Keratinocyte (primary cell): Measurements from ENCODE around the gene CHST13. TPM values are rescaled to one million over a fixed set of nuclear protein-coding genes. Genes with fewer than 3 reads are reported as not detected.

Experiments used
- DNase-seq: peaks from one replicate; pipeline ENCODE4 v3.0.0-alpha.2; 2011; ENCODE audit warnings: low read depth, missing footprints, low spot score
- FAIRE-seq: peaks from 2 replicates; lab custom pipeline; 2011; peaks lifted over from hg19 to GRCh38; lab: Jason Lieb, UNC
- H2AFZ ChIP-seq: 2 replicates; pipeline ENCODE4 v1.6.0; 2012; ENCODE audit warnings: low read length, control low read depth, inconsistent platforms; ENCODE audit not compliant: control insufficient read depth
- H3K27ac ChIP-seq: 2 replicates; pipeline ENCODE4 v1.5.1; 2011; ENCODE audit warnings: low read length; ENCODE audit not compliant: control insufficient read depth, insufficient read depth
- H3K27me3 ChIP-seq: 3 replicates; pipeline ENCODE4 v1.6.0; 2011; ENCODE audit warnings: low read length; ENCODE audit not compliant: control insufficient read depth, insufficient read depth; ENCODE audit errors: extremely low read depth
- H3K36me3 ChIP-seq, 2 experiments: 2 replicates in 1 of 2; 3 replicates in 1 of 2; pipeline ENCODE4 v1.5.1; 2011; ENCODE audit warnings: low read length in 2 of 2, mild to moderate bottlenecking in 1 of 2; ENCODE audit not compliant: control insufficient read depth in 2 of 2, insufficient read depth in 2 of 2; ENCODE audit errors: extremely low read depth in 1 of 2
- H3K4me1 ChIP-seq: 3 replicates; pipeline ENCODE4 v1.5.1; 2011; ENCODE audit warnings: low read length; ENCODE audit not compliant: control insufficient read depth, insufficient read depth; ENCODE audit errors: extremely low read depth
- H3K4me2 ChIP-seq: 3 replicates; pipeline ENCODE4 v1.6.0; 2011; ENCODE audit warnings: low read depth, low read length; ENCODE audit not compliant: control insufficient read depth, insufficient read depth; ENCODE audit errors: extremely low read depth
- H3K4me3 ChIP-seq, 3 experiments: fragments of 200-600 bp in 1 of 3; sonication (generic) in 1 of 3; 2 replicates in 2 of 3; 3 replicates in 1 of 3; pipeline ENCODE4 v1.5.1; 2011 to 2016; ENCODE audit warnings: low read length in 3 of 3, mild to moderate bottlenecking in 3 of 3, control low read depth in 2 of 3, inconsistent platforms in 1 of 3, low read depth in 1 of 3, mixed read lengths in 1 of 3, mixed run types in 1 of 3, moderate library complexity in 1 of 3; ENCODE audit not compliant: control insufficient read depth in 2 of 3, insufficient read depth in 2 of 3; ENCODE audit errors: extremely low read depth in 1 of 3
- H3K79me2 ChIP-seq: 2 replicates; pipeline ENCODE4 v1.6.0; 2012; ENCODE audit warnings: low read length; ENCODE audit not compliant: control insufficient read depth, insufficient read depth
- H3K9ac ChIP-seq: 3 replicates; pipeline ENCODE4 v1.6.0; 2011; ENCODE audit warnings: low read length; ENCODE audit not compliant: control insufficient read depth, insufficient read depth; ENCODE audit errors: extremely low read depth
- H3K9me1 ChIP-seq: 3 replicates; pipeline ENCODE4 v1.6.0; 2011; ENCODE audit warnings: low read length; ENCODE audit not compliant: control insufficient read depth, insufficient read depth; ENCODE audit errors: extremely low read depth
- H3K9me3 ChIP-seq: 2 replicates; pipeline ENCODE4 v1.5.1; 2012; ENCODE audit warnings: low read depth, low read length; ENCODE audit not compliant: control insufficient read depth
- H4K20me1 ChIP-seq: 3 replicates; pipeline ENCODE4 v1.6.0; 2011; ENCODE audit warnings: low read length; ENCODE audit not compliant: control insufficient read depth, insufficient read depth; ENCODE audit errors: extremely low read depth
- CTCF ChIP-seq, 3 experiments: IDR thresholded peaks in 1 of 3; conservative IDR thresholded peaks in 1 of 3; optimal IDR thresholded peaks in 1 of 3; 2 replicates in 2 of 3; 3 replicates in 1 of 3; pipeline versions ENCODE3 to v1.5.1; 2011; ENCODE audit warnings: low read length in 3 of 3, mild to moderate bottlenecking in 3 of 3, moderate library complexity in 2 of 3, control low read depth in 1 of 3, inconsistent platforms in 1 of 3; ENCODE audit not compliant: insufficient read depth in 2 of 3; ENCODE audit errors: extremely low read depth in 1 of 3
- EZH2 ChIP-seq: IDR thresholded peaks from one replicate; pipeline ENCODE4 v1.6.1; 2012; ENCODE audit warnings: inconsistent platforms, mild to moderate bottlenecking, low read length, moderate library complexity
- dilution Hi-C: fragments of 300-500 bp; cut with MboI; formaldehyde crosslinking; loops from one replicate; pipeline ENCODE4 v1.7.0; 2020; ENCODE audit warnings: low sequenced_read_pairs; ENCODE audit not compliant: extremely low pct_ligation_motif_present
- polyA plus RNA-seq, 5 experiments: library from polyadenylated mRNA; depleted of rRNA in 3 of 5; stranded (reverse) in 3 of 5; stranded (forward) in 1 of 5; unstranded in 1 of 5; fragments of >200 nt; gene quantifications; 1 replicate in 1 of 5; 2 replicates in 3 of 5; 3 replicates in 1 of 5; pipeline versions ENCODE4 v1.2.1 to v1.2.3, GENCODE V29; 2011 to 2012; ENCODE audit warnings: missing spikeins in 2 of 5, low read depth in 1 of 5, low replicate concordance in 1 of 5

Gene CHST13
- polyA plus RNA-seq, 1 donor (not counting 4 experiments of a cell fraction or from before 2014, with no cell fraction given), result not detected

- Histone ChIP-seq H3K36me3 (no peaks in the 10 kb centered on the region), H3K9ac (no peak overlapping the region), H3K4me3 (no peak overlapping the region), H3K79me2 (no peaks in the 10 kb centered on the region), H4K20me1 (no peaks in the 10 kb centered on the region), H3K9me3 (no peaks in the 10 kb centered on the region), H2AFZ (no peak overlapping the region), H3K27ac (no peak overlapping the region), H3K4me1 (peaks cover 5% of the 10 kb centered on the region), H3K9me1 (no peaks in the 10 kb centered on the region), H3K4me2 (no peak overlapping the region), H3K27me3 (peaks cover 53% of the 10 kb centered on the region)
- FAIRE-seq (no peak), DNase-seq (no peak)
- dilution Hi-C loops, result no loop called here
- TF ChIP-seq CTCF (optimal IDR thresholded peaks at IDR 0.05 in 1 of 3, IDR thresholded peaks at IDR 0.05 in 1 of 3, conservative IDR thresholded peaks at IDR 0.05 in 1 of 3; ENCODE audit: extremely low read depth in 1 of 3, insufficient read depth in 2 of 3, low read length in 3 of 3), result no peak
- TF ChIP-seq EZH2, result no peak
These were observed 21.6 kb downstream of the CHST13 start for GRCh38 chr3:126545544-126545943.

DNA sequence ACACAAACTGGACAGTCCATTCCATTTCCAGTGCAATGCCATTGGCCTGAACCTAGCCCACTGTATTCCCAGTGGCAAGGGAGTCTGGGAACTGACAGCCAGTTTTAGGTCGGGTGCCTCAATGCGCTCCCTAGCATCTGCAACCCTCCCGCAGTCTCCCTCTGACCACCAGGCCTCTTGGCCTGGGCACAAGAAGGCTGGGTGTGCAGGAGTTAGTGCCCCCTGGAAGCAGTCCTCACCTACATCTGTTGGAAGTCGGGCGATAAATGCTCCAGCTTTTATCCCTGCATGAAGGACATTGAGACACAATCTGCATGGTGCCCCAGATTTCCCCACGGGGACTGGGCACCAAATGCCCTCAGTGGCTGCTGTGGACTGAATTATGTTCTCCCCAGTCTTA is 22.1 kb downstream of the CHST13 start:
- no peak overlapping the region for H3K27ac ChIP-seq
- no peak overlapping the region for H2AFZ ChIP-seq
- DNase-seq, result no peak
- no peak for TF ChIP-seq EZH2
- no peak for TF ChIP-seq CTCF (optimal IDR thresholded peaks at IDR 0.05 in 1 of 3, IDR thresholded peaks at IDR 0.05 in 1 of 3, conservative IDR thresholded peaks at IDR 0.05 in 1 of 3; ENCODE audit: extremely low read depth in 1 of 3, insufficient read depth in 2 of 3, low read length in 3 of 3)
- peaks cover 51% of the 10 kb centered on the region for H3K27me3 ChIP-seq
- no peaks in the 10 kb centered on the region for H4K20me1 ChIP-seq
- dilution Hi-C loops, result no loop called here
- H3K79me2 ChIP-seq, result no peaks in the 10 kb centered on the region
- H3K9ac ChIP-seq, result no peak overlapping the region
- no peak overlapping the region for H3K4me2 ChIP-seq
- no peaks in the 10 kb centered on the region for H3K9me3 ChIP-seq
- H3K4me3 ChIP-seq, result no peak overlapping the region
- H3K4me1 ChIP-seq, result peaks cover under 1% of the 10 kb centered on the region
- H3K36me3 ChIP-seq, result no peaks in the 10 kb centered on the region
- H3K9me1 ChIP-seq, result no peaks in the 10 kb centered on the region
- FAIRE-seq, result no peak
